Calu3 (cell line): ENCODE data around the gene DIP2A. TPM values are rescaled to one million over a fixed set of nuclear protein-coding genes. Genes with fewer than 3 reads are reported as not detected.

Source experiments
- BruUV-seq: library from RNA; stranded (reverse); fragments of 400-500 nt; replicated peaks from 2 replicates; lab custom pipeline; 2021; lab: Mats Ljungman, UMichigan
- CTCF ChIA-PET: fragments of 300-600 bp; sonication (Branson Sonifier 250); formaldehyde crosslinking; loops from one replicate; lab custom pipeline; 2022; ENCODE audit warnings: antibody characterized with exemption; lab: Charles Lee
- DNase-seq: peaks from one replicate; pipeline ENCODE4 v3.0.0; 2022
- H3K27ac Mint-ChIP-seq: one replicate; pipeline ENCODE4 v1.8.0; 2022; ENCODE audit warnings: mixed read lengths; ENCODE audit not compliant: unreplicated experiment
- H3K27me3 Mint-ChIP-seq: one replicate; pipeline ENCODE4 v1.8.0; 2022; ENCODE audit warnings: mixed read lengths; ENCODE audit not compliant: unreplicated experiment
- H3K36me3 Mint-ChIP-seq: one replicate; pipeline ENCODE4 v1.8.0; 2022; ENCODE audit warnings: mild to moderate bottlenecking, moderate library complexity, mixed read lengths; ENCODE audit not compliant: insufficient read depth, unreplicated experiment
- H3K4me1 Mint-ChIP-seq: one replicate; pipeline ENCODE4 v1.8.0; 2022; ENCODE audit warnings: mild to moderate bottlenecking, low read depth, mixed read lengths; ENCODE audit not compliant: unreplicated experiment
- H3K4me3 Mint-ChIP-seq: one replicate; pipeline ENCODE4 v1.8.0; 2022; ENCODE audit warnings: mild to moderate bottlenecking, low read depth, moderate library complexity, mixed read lengths; ENCODE audit not compliant: unreplicated experiment
- H3K9me3 Mint-ChIP-seq: one replicate; pipeline ENCODE4 v1.8.0; 2022; ENCODE audit warnings: low read depth, mixed read lengths; ENCODE audit not compliant: unreplicated experiment
- intact Hi-C: fragments of 100-400 bp; cut with micrococcal nuclease; formaldehyde crosslinking; loops from one replicate; pipeline ENCODE4 v1.10.0; 2022; ENCODE audit not compliant: unreplicated experiment
- total RNA-seq: library from RNA; stranded (reverse); gene quantifications from 2 replicates; pipeline ENCODE4 v1.2.3, GENCODE V29; 2022
- TF ChIP-seq, protein P1 (sequence below): fragments of 200-600 bp; IDR thresholded peaks from one replicate; pipeline ENCODE4 v1.8.0; 2022; ENCODE audit warnings: antibody characterized with exemption; ENCODE audit not compliant: unreplicated experiment

Gene DIP2A
- total RNA-seq, 1 experiment from 2014 or later: 29.3 TPM

- Mint-ChIP-seq H3K36me3 (peaks cover 26% of the 10 kb centered on the region), H3K4me3 (no peak overlapping the region), H3K27ac (no peak overlapping the region), H3K4me1 (no peaks in the 10 kb centered on the region), H3K9me3 (no peaks in the 10 kb centered on the region), H3K27me3 (no peaks in the 10 kb centered on the region)
- TF ChIP-seq, protein P1, sequence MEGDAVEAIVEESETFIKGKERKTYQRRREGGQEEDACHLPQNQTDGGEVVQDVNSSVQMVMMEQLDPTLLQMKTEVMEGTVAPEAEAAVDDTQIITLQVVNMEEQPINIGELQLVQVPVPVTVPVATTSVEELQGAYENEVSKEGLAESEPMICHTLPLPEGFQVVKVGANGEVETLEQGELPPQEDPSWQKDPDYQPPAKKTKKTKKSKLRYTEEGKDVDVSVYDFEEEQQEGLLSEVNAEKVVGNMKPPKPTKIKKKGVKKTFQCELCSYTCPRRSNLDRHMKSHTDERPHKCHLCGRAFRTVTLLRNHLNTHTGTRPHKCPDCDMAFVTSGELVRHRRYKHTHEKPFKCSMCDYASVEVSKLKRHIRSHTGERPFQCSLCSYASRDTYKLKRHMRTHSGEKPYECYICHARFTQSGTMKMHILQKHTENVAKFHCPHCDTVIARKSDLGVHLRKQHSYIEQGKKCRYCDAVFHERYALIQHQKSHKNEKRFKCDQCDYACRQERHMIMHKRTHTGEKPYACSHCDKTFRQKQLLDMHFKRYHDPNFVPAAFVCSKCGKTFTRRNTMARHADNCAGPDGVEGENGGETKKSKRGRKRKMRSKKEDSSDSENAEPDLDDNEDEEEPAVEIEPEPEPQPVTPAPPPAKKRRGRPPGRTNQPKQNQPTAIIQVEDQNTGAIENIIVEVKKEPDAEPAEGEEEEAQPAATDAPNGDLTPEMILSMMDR: no peak
- CTCF ChIA-PET: no interaction called here
- intact Hi-C loops: no loop called here
- DNase-seq: no peak
- no TSS peak for BruUV-seq
Measured at GRCh38 chr21:46421191-46421750, 37.4 kb upstream of the DIP2A start.

DNA sequence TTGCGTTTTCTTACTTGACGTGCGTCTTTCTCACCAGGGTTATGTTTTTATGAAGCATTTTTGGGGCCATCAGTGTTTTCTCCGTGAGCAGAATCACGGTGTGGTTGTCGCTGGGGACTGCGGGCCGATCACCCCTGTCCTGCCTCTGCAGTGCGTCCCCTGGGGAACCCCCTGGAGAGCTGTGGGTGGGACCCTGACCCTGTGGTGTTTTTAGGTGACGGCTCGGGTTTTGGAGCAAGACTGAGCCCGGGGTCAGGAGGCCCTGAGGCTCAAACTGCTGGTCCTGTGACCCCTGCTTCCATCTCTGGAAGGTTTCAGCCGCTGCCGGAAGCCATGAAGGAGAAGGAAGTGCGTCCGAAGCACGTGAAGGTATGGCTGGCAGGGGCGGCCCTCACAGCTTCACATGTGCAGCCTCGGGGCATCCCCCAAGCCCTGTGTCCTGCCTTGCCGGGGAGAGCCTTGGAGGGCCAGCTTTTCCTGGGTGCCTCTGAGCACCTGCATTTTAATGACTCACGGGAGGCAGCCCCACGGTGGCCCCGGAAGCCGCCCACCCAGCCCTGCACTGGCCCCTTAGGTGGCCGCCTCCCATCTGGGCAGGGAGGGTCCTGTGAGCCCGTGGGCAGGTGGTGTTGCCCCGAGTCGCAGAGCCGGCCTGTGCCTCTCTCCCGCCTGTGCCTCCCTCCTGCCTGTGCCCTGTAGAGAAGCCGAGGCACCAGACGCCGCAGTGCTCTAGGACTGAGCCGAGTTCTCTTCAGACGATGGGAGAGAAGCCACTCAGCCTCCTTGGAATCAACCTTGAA, 36.7 kb upstream of the DIP2A start:
- peaks cover 26% of the 10 kb centered on the region for H3K36me3 Mint-ChIP-seq

GRCh38 chr21:46422636-46423241, 36.0 kb upstream of the DIP2A start:
- intact Hi-C loops: no loop called here
- no peaks in the 10 kb centered on the region for H3K4me1 Mint-ChIP-seq
- TF ChIP-seq, protein P1: no peak
- CTCF ChIA-PET: no interaction called here
- BruUV-seq: no TSS peak
- H3K27ac Mint-ChIP-seq: no peak overlapping the region
- no peak overlapping the region for H3K4me3 Mint-ChIP-seq
- H3K27me3 Mint-ChIP-seq: no peaks in the 10 kb centered on the region
- no peak for DNase-seq
- no peaks in the 10 kb centered on the region for H3K9me3 Mint-ChIP-seq
- H3K36me3 Mint-ChIP-seq: peaks cover 26% of the 10 kb centered on the region

More for the DNA sequence above, 36.7 kb upstream of the DIP2A start:
- BruUV-seq: no TSS peak
- no peak for DNase-seq
- CTCF ChIA-PET: no interaction called here
- Mint-ChIP-seq H3K27me3 (no peaks in the 10 kb centered on the region), H3K9me3 (no peaks in the 10 kb centered on the region), H3K4me3 (no peak overlapping the region), H3K27ac (no peak overlapping the region), H3K4me1 (no peaks in the 10 kb centered on the region)
- intact Hi-C loops: no loop called here
- TF ChIP-seq, protein P1: no peak

DNA sequence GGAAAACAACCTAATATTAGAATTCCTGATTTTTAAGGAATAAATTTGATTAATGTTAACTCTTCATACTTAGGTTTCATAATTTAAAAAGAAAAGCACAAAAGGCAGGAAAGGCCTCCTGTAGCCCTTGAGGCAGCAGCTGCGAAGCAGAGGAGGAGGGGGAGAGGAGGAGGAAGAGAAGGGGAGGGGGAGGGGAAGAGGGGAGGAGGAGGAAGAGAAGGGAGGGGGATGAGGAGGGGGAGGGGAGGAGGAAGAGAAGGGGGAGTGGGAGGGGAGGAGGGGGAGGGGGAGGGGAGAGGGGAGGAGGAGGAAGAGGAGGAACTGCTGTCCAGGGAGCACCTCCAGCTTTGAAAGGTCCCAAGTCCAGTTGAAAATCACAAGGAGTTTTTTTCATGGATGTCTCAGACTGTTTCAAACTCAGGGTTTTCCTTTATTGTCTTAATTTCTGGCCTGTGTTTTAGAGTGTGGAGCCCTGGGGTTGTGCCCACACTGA, 35.1 kb upstream of the DIP2A start:
- no peak overlapping the region for H3K4me3 Mint-ChIP-seq
- no peaks in the 10 kb centered on the region for H3K27me3 Mint-ChIP-seq
- H3K27ac Mint-ChIP-seq: no peak overlapping the region
- TF ChIP-seq, protein P1: no peak
- CTCF ChIA-PET: no interaction called here
- no peaks in the 10 kb centered on the region for H3K4me1 Mint-ChIP-seq
- DNase-seq: no peak
- no TSS peak for BruUV-seq
- H3K9me3 Mint-ChIP-seq: no peaks in the 10 kb centered on the region
- peaks cover 26% of the 10 kb centered on the region for H3K36me3 Mint-ChIP-seq
- intact Hi-C loops: no loop called here
